Peyer's patch (tissue), 4 donors: ENCODE measurements around the gene ARMC10.

Experiments
- CTCF ChIP-seq, 6 experiments: fragments of 450-650 bp in 4 of 6; fragments of 200-600 bp in 2 of 6; sonication (generic) in 1 of 6; IDR thresholded peaks; one replicate each; pipeline ENCODE4 v1.5.1; 2017 to 2019; ENCODE audit warnings: antibody characterized with exemption in 6 of 6, mild to moderate bottlenecking in 3 of 6, moderate library complexity in 1 of 6
- POLR2A ChIP-seq, 2 donors: fragments of 450-650 bp; IDR thresholded peaks; one replicate each; pipeline ENCODE4 v1.5.1; 2017; ENCODE audit warnings: antibody characterized with exemption in 2 of 2, mild to moderate bottlenecking in 2 of 2, moderate library complexity in 2 of 2

- TF ChIP-seq CTCF (IDR thresholded peaks at IDR 0.05), result no peak
- TF ChIP-seq POLR2A (IDR thresholded peaks at IDR 0.05), result no peak
These were observed 26.1 kb upstream of the ARMC10 start for GRCh38 chr7:103048833-103049232.
